ENCODE measurements around the gene CABLES2.

DNA sequence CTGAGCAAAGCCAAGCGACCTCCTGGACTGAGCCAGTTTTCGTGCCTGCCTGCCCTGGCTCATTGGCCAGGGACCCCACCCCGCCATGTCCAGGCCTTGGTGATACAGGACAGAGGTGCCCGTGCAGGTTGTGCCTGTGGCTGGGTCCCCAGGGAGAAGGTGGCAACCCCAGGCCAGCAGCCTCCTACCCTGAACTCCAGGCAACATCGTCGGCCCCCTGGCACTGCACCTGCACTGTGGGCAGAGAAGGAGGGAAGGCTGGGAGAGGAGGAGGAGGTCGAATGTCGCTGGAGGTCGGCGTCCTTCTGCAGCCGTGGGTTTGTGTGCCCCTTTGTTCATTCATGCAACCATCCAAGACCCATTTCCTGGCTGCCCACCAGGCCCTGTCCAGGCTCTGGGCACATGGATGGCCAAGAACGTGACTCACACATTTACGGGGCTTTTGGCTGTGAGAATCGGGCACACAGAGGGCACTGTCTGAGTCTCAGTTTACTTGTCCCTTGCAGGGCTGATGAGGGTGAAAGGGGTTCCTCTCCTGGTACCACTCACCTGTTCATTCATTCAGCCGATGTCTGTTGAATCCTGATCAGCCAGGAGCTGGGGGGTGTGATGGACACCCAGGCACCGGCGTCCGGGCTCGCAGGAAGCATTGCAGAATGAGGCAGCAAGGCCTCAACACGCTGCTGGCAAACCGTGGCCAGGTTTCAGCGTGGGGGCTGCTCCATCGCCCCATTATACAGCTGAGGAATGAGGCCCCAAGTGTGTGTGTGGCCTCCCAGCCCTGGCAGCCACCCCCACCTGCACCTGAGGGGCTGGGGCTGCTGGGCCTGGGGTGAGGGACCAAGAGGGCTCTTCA lies 22.6 kb upstream of the CABLES2 start:
- TF ChIP-seq GATA2 (IDR thresholded peaks at IDR 0.05; ENCODE audit: low read depth, low read length) = no peak
- no peak for TF ChIP-seq GATA3 (IDR thresholded peaks at IDR 0.05; ENCODE audit: low read depth, low read length)

Data from SH-SY5Y (cell line).